Caco-2 (cell line): ENCODE data around the gene TAS2R30. TPM values are rescaled to one million over a fixed set of nuclear protein-coding genes. Genes with fewer than 3 reads are reported as not detected.
A peak's percentile ranks its signal among the peaks of the same experiment; 100 is the strongest.

Source experiments
- Bru-seq: library from RNA; stranded (reverse); fragments of 400-500 nt; gene quantifications from one replicate; lab custom pipeline; 2021; lab: Mats Ljungman, UMichigan
- BruChase-seq, 2 experiments: library from RNA; stranded (reverse); fragments of 400-500 nt; gene quantifications; one replicate each; lab custom pipeline; 2021; lab: Mats Ljungman, UMichigan
- BruUV-seq: library from RNA; stranded (reverse); fragments of 400-500 nt; replicated peaks from 2 replicates; lab custom pipeline; 2021; lab: Mats Ljungman, UMichigan
- CTCF ChIA-PET: fragments of 300-600 bp; sonication (Branson Sonifier 250); formaldehyde crosslinking; loops from one replicate; lab custom pipeline; 2022; ENCODE audit warnings: antibody characterized with exemption; lab: Charles Lee
- POLR2A ChIA-PET: fragments of 300-600 bp; sonication (Branson Sonifier 250); formaldehyde crosslinking; loops from one replicate; lab custom pipeline; 2022; ENCODE audit warnings: antibody characterized with exemption; lab: Charles Lee
- DNase-seq, 2 experiments: peaks; one replicate each; pipeline versions ENCODE4 v3.0.0 to v3.0.0-alpha.2; 2020 to 2022
- H3K27me3 ChIP-seq: replicated peaks from 2 replicates; pipeline ENCODE4 v1.6.0; 2011; ENCODE audit warnings: low read length; ENCODE audit not compliant: control insufficient read depth, insufficient read depth
- H3K36me3 ChIP-seq: 2 replicates; pipeline ENCODE4 v1.5.1; 2011; ENCODE audit warnings: low read length; ENCODE audit not compliant: control insufficient read depth, insufficient read depth
- H3K4me1 ChIP-seq: fragments of 250-450 bp; sonication (Bioruptor Pico); 2 replicates; pipeline ENCODE4 v1.5.1; 2020; ENCODE audit warnings: mild to moderate bottlenecking
- H3K4me3 ChIP-seq: 2 replicates; pipeline ENCODE4 v1.5.1; 2011; ENCODE audit warnings: low read depth, mild to moderate bottlenecking, control low read depth, low read length
- H3K9me3 ChIP-seq: fragments of 250-450 bp; sonication (Bioruptor Pico); 2 replicates; pipeline ENCODE4 v1.5.1; 2020; ENCODE audit warnings: mild to moderate bottlenecking, moderate library complexity
- H3K27ac Mint-ChIP-seq: one replicate; pipeline ENCODE4 v1.8.0; 2022; ENCODE audit warnings: mixed read lengths; ENCODE audit not compliant: unreplicated experiment
- H3K27me3 Mint-ChIP-seq: one replicate; pipeline ENCODE4 v1.8.0; 2022; ENCODE audit warnings: mixed read lengths; ENCODE audit not compliant: insufficient read depth, unreplicated experiment
- H3K36me3 Mint-ChIP-seq: one replicate; pipeline ENCODE4 v1.8.0; 2022; ENCODE audit warnings: mild to moderate bottlenecking, mixed read lengths; ENCODE audit not compliant: insufficient read depth, unreplicated experiment
- H3K4me1 Mint-ChIP-seq: one replicate; pipeline ENCODE4 v1.8.0; 2022; ENCODE audit warnings: low read depth, mixed read lengths; ENCODE audit not compliant: unreplicated experiment
- H3K4me3 Mint-ChIP-seq: one replicate; pipeline ENCODE4 v1.8.0; 2022; ENCODE audit warnings: mild to moderate bottlenecking, moderate library complexity, mixed read lengths; ENCODE audit not compliant: unreplicated experiment
- H3K9me3 Mint-ChIP-seq: one replicate; pipeline ENCODE4 v1.8.0; 2022; ENCODE audit warnings: mixed read lengths; ENCODE audit not compliant: unreplicated experiment
- CTCF ChIP-seq, 2 experiments: fragments of 200-600 bp in 1 of 2; IDR thresholded peaks; 1 replicate in 1 of 2; 2 replicates in 1 of 2; pipeline versions ENCODE4 v1.5.1 to v1.8.0; 2011 to 2022; ENCODE audit warnings: antibody characterized with exemption in 1 of 2, control low read depth in 1 of 2, inconsistent platforms in 1 of 2, low read depth in 1 of 2, low read length in 1 of 2, mild to moderate bottlenecking in 1 of 2, moderate library complexity in 1 of 2; ENCODE audit not compliant: insufficient read depth in 1 of 2, severe bottlenecking in 1 of 2, unreplicated experiment in 1 of 2
- intact Hi-C: fragments of 100-400 bp; cut with micrococcal nuclease; formaldehyde crosslinking; loops from one replicate; pipeline ENCODE4 v1.10.0; 2022; ENCODE audit not compliant: unreplicated experiment
- long read RNA-seq: library from polyadenylated mRNA; stranded (forward); transcript quantifications from one replicate; pipeline ENCODE4 v2.0.0, GENCODE V29; 2022
- total RNA-seq: library from RNA; stranded (reverse); gene quantifications from 2 replicates; pipeline ENCODE4 v1.2.3, GENCODE V29; 2022

The TAS2R30 gene
- total RNA-seq (3.8 and 5.8 TPM in 2 replicates), Bru-seq, nascent RNA (percentile 97 among the genes with signal in this experiment), BruChase-seq, experiment 1, labeled RNA remaining after a 2-hour chase (percentile 98 among the genes with signal in this experiment), BruChase-seq, experiment 2, labeled RNA remaining after a 6-hour chase (percentile 89 among the genes with signal in this experiment)
- long read RNA-seq: 0 reads

- intact Hi-C loops: no loop called here
- H3K27ac Mint-ChIP-seq: no peak within 1 kb of the TSS
- peaks cover 2% of the 10 kb centered on the region for H3K36me3 Mint-ChIP-seq
- Histone ChIP-seq H3K27me3 (no peaks in the 10 kb centered on the region), H3K36me3 (no peaks in the 10 kb centered on the region), H3K9me3 (no peaks in the 10 kb centered on the region), H3K4me3 (no peak within 1 kb of the TSS), H3K4me1 (peaks cover 7% of the 10 kb centered on the region; the same call in 1 of the 2 replicates)
- BruUV-seq: no TSS peak
- H3K4me1 Mint-ChIP-seq: peaks cover 8% of the 10 kb centered on the region
- POLR2A ChIA-PET: no interaction called here
- CTCF ChIA-PET: no interaction called here
- no peak for TF ChIP-seq CTCF (IDR thresholded peaks at IDR 0.05; ENCODE audit: insufficient read depth in 1 of 2, low read depth in 1 of 2, low read length in 1 of 2, severe bottlenecking in 1 of 2, unreplicated experiment in 1 of 2)
- no peaks in the 10 kb centered on the region for H3K9me3 Mint-ChIP-seq
- DNase-seq: no peak
- no peaks in the 10 kb centered on the region for H3K27me3 Mint-ChIP-seq
- no peak within 1 kb of the TSS for H3K4me3 Mint-ChIP-seq
Measured at GRCh38 chr12:11134305-11134704, at the start of gene TAS2R30. Gene TAS2R30 (minus strand): TSS chr12:11134644. CDS start chr12:11134244, 400 bp downstream.

GRCh38 chr12:11183011-11183410 lies 48.6 kb upstream of the TAS2R30 start:
- Histone ChIP-seq H3K9me3 (no peaks in the 10 kb centered on the region), H3K27me3 (no peaks in the 10 kb centered on the region), H3K36me3 (no peaks in the 10 kb centered on the region), H3K4me3 (no peak overlapping the region), H3K4me1 (no peaks in the 10 kb centered on the region)
- H3K9me3 Mint-ChIP-seq: no peaks in the 10 kb centered on the region
- TF ChIP-seq CTCF (IDR thresholded peaks at IDR 0.05; ENCODE audit: insufficient read depth in 1 of 2, low read depth in 1 of 2, low read length in 1 of 2, severe bottlenecking in 1 of 2, unreplicated experiment in 1 of 2): no peak
- no peaks in the 10 kb centered on the region for H3K4me1 Mint-ChIP-seq
- intact Hi-C loops: no loop called here
- H3K27me3 Mint-ChIP-seq: peaks cover 2% of the 10 kb centered on the region
- H3K36me3 Mint-ChIP-seq: no peaks in the 10 kb centered on the region
- no TSS peak for BruUV-seq
- no peak overlapping the region for H3K4me3 Mint-ChIP-seq
- no peak for DNase-seq
- H3K27ac Mint-ChIP-seq: no peak overlapping the region
- CTCF ChIA-PET: no interaction called here
- POLR2A ChIA-PET: interaction anchor here (0.8 kb wide), 1 partner anchor 12 kb away, joined by 5 read pairs; no protein-coding TSS in a partner anchor

GRCh38 chr12:11182529-11182928 lies 48.1 kb upstream of the TAS2R30 start:
- no peaks in the 10 kb centered on the region for H3K4me1 Mint-ChIP-seq
- POLR2A ChIA-PET: interaction anchor here (0.8 kb wide), 1 partner anchor 11 kb away, joined by 5 read pairs; no protein-coding TSS in a partner anchor
- DNase-seq: no peak
- Histone ChIP-seq H3K27me3 (no peaks in the 10 kb centered on the region), H3K9me3 (no peaks in the 10 kb centered on the region), H3K4me3 (no peak overlapping the region), H3K4me1 (no peaks in the 10 kb centered on the region), H3K36me3 (no peaks in the 10 kb centered on the region)
- peaks cover 2% of the 10 kb centered on the region for H3K27me3 Mint-ChIP-seq
- no peaks in the 10 kb centered on the region for H3K36me3 Mint-ChIP-seq
- no peak overlapping the region for H3K4me3 Mint-ChIP-seq
- intact Hi-C loops: no loop called here
- no peak for TF ChIP-seq CTCF (IDR thresholded peaks at IDR 0.05; ENCODE audit: insufficient read depth in 1 of 2, low read depth in 1 of 2, low read length in 1 of 2, severe bottlenecking in 1 of 2, unreplicated experiment in 1 of 2)
- H3K9me3 Mint-ChIP-seq: no peaks in the 10 kb centered on the region
- no TSS peak for BruUV-seq
- CTCF ChIA-PET: no interaction called here
- no peak overlapping the region for H3K27ac Mint-ChIP-seq
